Cortex of kidney (tissue), 1 donor: ENCODE measurements around the gene NUDT1.
A peak's percentile ranks its signal among the peaks of the same experiment; 100 is the strongest.

Experiments
- DNase-seq: peaks from one replicate; lab custom pipeline; 2025; lab: John Stamatoyannopoulos, UW

Gene NUDT1

GRCh38 chr7:2224491-2224928 is 17.5 kb upstream of the NUDT1 start:
- no peak for DNase-seq

- no peak for DNase-seq
These were observed 17.1 kb upstream of the NUDT1 start for GRCh38 chr7:2224934-2225333.

GRCh38 chr7:2225336-2225735 is 16.7 kb upstream of the NUDT1 start:
- no peak for DNase-seq

GRCh38 chr7:2225830-2226229 is 16.2 kb upstream of the NUDT1 start:
- no peak for DNase-seq

DNA sequence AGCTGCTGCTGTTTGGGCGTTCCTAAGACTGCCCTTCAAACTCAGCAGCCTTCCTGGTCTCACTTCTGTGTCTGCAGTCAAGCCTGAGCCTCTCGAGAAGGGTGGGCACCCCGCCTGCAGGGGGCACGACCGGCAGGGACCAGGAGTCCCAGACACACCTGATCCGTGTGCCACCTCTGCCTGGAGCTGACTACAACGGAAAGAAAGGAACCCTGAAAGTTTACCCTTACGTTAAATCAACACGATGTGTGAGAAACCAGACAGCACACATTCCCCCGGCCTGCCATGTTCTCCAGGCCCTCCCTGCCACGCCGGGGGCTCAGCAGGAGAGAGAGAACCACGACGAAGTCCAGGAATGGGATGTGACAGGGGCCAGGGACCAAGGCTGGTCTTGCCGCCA is 14.3 kb upstream of the NUDT1 start:
- DNase-seq = no peak

- DNase-seq = no peak
These were observed 13.1 kb upstream of the NUDT1 start for GRCh38 chr7:2228921-2229320.

DNA sequence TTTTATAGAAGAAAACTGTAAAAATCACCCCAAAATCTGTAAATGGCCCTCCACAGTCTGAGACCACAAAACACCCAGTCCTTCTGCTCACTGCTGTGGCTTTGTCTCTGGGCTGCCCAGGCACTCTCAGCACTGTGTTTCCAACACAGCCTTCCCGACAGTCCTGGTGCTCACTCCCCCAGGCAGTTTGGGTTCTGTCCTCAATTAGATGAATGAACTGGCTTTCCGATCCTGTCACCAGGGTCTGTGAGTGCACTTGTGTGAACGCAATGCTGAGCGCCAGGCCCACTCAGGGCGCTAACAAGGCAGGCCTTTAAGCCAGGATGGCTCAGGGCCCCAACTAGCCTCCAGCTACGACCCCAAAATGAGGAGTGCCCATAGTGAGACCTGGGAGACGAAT is 12.6 kb upstream of the NUDT1 start:
- no peak for DNase-seq

DNA sequence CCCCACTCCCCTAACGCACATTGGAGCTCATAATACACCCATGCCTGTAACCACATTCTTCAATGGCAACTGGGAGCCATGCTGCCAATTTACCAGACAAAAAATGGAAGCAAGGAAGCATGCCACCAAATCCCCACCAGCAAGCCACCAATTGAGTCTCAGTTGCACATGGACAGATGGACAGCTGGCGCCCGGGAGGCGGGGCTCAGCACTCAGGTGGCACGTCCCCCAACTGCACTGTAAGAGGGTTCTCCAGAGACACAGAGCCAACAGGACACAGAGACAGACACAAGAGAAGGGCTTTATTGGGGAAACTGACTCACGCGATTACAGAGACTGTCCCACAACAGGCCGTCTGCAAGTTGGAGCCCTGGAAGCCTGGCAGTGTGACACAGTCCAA is 11.8 kb upstream of the NUDT1 start:
- DNase-seq = no peak

GRCh38 chr7:2230882-2231281 is 11.1 kb upstream of the NUDT1 start:
- no peak for DNase-seq

- no peak for DNase-seq
These were observed 9.8 kb upstream of the NUDT1 start for GRCh38 chr7:2231992-2232765.

GRCh38 chr7:2232766-2233520 is 9.1 kb upstream of the NUDT1 start, which contains the start of gene MAD1L1:
MAD1L1 (minus strand) TSS chr7:2232945; CDS start chr7:2230133, 2,812 bp downstream.
- peak; percentile 74 for DNase-seq

GRCh38 chr7:2233926-2234325 is 8.1 kb upstream of the NUDT1 start:
- DNase-seq = no peak

- no peak for DNase-seq
These were observed 4.9 kb upstream of the NUDT1 start for GRCh38 chr7:2237109-2237602.

DNA sequence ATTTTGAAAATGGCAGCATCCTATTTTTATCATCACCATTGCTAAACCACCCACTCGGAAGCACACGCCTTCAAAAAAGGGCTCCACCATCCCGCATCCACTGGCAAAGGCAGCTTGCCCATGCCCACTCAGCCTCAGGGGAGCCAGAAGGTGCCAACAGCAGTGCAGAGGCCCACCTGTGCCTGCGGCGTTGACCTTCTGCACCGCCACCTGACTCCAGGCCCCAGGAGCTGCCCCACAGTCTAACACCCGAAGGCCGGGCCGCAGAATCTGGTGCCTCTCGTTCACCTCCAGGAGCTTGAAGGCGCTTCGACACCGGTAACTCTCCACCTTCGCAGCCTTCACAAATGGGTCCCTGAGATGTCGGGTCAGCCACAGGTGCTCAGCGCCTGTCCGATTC is 2.8 kb upstream of the NUDT1 start:
- no peak for DNase-seq

DNA sequence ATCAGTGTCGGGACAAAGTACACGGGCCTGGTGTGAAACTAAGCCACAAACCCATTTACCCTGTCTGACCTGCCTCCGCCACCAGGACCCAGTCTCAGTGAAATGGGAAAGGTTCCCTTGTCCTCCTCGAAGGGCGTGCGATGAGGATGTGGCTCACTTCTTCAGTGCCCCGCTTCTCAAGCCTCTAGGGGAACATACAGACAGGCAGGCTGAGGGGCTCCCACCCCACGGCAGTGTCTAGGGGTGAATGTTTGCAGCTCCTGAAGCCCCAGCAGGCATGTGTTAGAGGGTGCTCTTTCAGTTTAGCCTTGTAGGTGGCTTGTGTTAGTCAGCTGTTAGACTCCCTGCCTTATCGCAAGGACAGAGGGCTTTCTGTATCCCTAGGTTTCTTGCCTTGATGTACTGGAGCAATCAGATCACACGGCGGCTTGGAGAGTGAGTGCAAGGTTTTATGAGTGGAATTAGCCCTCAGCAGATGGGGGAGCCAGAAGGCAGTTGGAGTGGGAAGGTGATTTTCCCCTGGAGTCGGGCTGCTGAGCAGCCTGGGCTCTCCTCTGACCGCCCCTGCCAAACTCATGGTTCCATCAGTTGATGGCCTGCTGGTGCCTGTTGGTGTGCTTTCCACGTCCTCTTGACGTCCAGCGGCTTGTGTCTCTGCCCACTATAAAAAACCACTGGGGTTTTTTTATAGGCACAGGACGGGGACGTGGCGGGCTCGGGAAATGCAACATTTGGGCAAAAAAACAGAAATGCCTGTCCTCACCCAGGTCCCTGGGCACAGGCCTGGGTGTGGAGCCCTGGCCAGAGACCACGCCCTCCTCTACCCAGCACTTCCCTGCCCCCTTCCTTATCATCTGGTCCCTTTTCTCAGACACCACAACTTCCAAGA is 759 bp downstream of the NUDT1 start:
- no peak for DNase-seq

GRCh38 chr7:2243458-2243857 is 1.4 kb downstream of the NUDT1 start:
- no peak for DNase-seq

DNA sequence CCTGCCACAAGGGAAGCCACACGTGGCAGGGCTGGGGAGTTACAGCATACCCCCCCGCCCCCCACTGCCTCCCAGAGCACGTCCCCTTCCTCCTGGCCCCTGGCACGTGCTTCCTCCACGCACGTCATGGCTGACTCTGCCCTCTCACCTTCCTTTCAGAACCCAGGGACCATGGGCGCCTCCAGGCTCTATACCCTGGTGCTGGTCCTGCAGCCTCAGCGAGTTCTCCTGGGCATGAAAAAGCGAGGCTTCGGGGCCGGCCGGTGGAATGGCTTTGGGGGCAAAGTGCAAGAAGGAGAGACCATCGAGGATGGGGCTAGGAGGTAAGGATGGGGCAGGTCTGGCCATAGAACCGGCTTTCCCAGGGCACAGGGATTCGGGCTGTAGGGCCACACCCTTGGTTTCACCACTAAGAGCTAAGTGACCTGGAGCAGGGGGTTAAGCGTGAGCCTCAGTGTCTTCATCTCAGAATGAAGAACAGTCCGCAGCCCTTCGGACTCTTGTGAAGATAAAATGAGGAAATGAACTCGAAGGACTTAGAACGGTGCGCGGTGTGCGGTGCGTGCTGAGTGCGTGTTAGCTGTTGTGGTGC is 2.5 kb downstream of the NUDT1 start:
- no peak for DNase-seq

- no peak for DNase-seq
These were observed 4.1 kb downstream of the NUDT1 start for GRCh38 chr7:2245883-2246675.

DNA sequence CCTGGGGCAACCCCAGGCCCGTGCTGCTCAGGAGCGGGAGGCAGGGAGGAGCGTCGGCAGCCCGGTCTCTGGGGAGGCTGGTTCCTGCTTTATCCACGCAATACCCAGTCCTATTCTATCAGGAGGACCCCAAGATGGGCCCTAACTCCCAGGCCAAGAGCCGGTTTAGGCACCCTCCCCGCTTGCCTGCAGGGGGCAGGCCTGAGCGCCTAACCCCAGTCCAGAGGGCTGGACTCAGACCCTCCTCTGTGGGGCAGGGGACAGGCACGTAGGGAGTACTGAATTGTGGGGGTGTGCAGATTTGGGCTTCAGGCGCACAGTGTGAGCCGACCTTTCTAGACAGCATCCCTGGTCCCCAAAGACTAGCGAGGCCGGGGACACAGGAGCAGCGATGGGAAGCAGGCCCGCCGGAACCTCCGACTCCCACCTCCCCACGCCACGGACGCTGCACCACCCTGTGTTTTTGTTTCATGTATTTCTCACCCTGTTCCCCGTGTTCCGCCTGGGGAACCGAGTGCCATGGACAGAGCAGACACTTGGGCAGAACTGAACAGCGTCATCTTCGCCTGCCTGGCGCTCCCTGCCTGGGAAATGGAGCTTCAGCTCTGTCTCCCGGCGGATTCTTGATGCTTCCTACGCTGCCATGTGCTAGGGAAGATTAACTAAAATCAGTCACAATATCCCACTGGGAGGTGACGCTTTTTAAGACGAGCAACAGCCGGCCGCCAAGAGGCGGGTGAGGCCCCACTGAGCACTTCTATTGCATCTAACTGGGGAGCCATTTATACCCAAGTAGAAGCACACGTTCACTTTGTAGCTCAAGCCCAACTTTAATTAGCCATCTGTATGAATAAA is 5.3 kb downstream of the NUDT1 start:
- no peak for DNase-seq
